HEK293T (cell line): Measurements from ENCODE around the gene ASPRV1.
"Not testable (repeated sequence)": the region's sequence is repeated elsewhere in the genome, so short reads cannot be mapped to it uniquely, and the experiment has no call there.

Experiments
- CTCF ChIA-PET: fragments of 350-600 bp; formaldehyde crosslinking; extraction: SDS; loops from one replicate; lab custom pipeline; 2021; ENCODE audit warnings: antibody characterized with exemption, inconsistent platforms; lab: Yijun Ruan, JAX
- POLR2A ChIA-PET: fragments of 350-600 bp; formaldehyde crosslinking; extraction: SDS; loops from one replicate; lab custom pipeline; 2020; ENCODE audit warnings: antibody characterized with exemption, inconsistent platforms; lab: Yijun Ruan, JAX
- DNase-seq: peaks from one replicate; pipeline ENCODE4 v3.0.0; 2012; ENCODE audit warnings: mixed read lengths; ENCODE audit errors: extremely low spot score
- ARNT ChIP-seq: fragments of 450-650 bp; IDR thresholded peaks from 2 replicates; pipeline ENCODE4 v1.6.1; 2017; ENCODE audit warnings: mild to moderate bottlenecking
- BHLHE40 ChIP-seq: fragments of 450-650 bp; IDR thresholded peaks from 2 replicates; pipeline ENCODE4 v1.6.1; 2016; ENCODE audit warnings: mild to moderate bottlenecking, moderate library complexity, borderline replicate concordance
- CTBP1 ChIP-seq: fragments of 450-650 bp; IDR thresholded peaks from 2 replicates; pipeline ENCODE4 v1.6.1; 2016; ENCODE audit warnings: borderline replicate concordance
- ELF4 ChIP-seq: fragments of 450-650 bp; IDR thresholded peaks from 2 replicates; pipeline ENCODE4 v1.6.1; 2017; ENCODE audit warnings: antibody characterized with exemption
- FOXA1 ChIP-seq: fragments of 450-650 bp; IDR thresholded peaks from 2 replicates; pipeline ENCODE4 v1.6.1; 2016; ENCODE audit warnings: mild to moderate bottlenecking
- FOXK2 ChIP-seq: fragments of 450-650 bp; IDR thresholded peaks from 2 replicates; pipeline ENCODE4 v1.6.1; 2016; ENCODE audit warnings: mild to moderate bottlenecking
- FOXM1 ChIP-seq: fragments of 450-650 bp; IDR thresholded peaks from 2 replicates; pipeline ENCODE4 v1.6.1; 2017; ENCODE audit warnings: mild to moderate bottlenecking, borderline replicate concordance
- HDGF ChIP-seq: fragments of 450-650 bp; IDR thresholded peaks from 2 replicates; pipeline ENCODE4 v1.6.1; 2017; ENCODE audit warnings: antibody characterized with exemption, borderline replicate concordance
- L3MBTL2 ChIP-seq: fragments of 450-650 bp; conservative IDR thresholded peaks from 2 replicates; pipeline ENCODE4 v1.6.1; 2016; ENCODE audit warnings: mild to moderate bottlenecking
- LEF1 ChIP-seq: fragments of 450-650 bp; IDR thresholded peaks from 2 replicates; pipeline ENCODE4 v1.6.1; 2017; ENCODE audit warnings: mild to moderate bottlenecking, borderline replicate concordance
- NFRKB ChIP-seq: fragments of 450-650 bp; IDR thresholded peaks from 2 replicates; pipeline ENCODE4 v1.6.1; 2016; ENCODE audit warnings: mild to moderate bottlenecking, moderate library complexity
- SP1 ChIP-seq: fragments of 450-650 bp; IDR thresholded peaks from 2 replicates; pipeline ENCODE4 v1.6.1; 2017
- SUZ12 ChIP-seq: fragments of 450-650 bp; IDR thresholded peaks from 2 replicates; pipeline ENCODE4 v1.6.1; 2016; ENCODE audit warnings: mild to moderate bottlenecking
- TARDBP ChIP-seq: fragments of 450-650 bp; IDR thresholded peaks from 2 replicates; pipeline ENCODE4 v1.6.1; 2016
- ZNF384 ChIP-seq: fragments of 450-650 bp; IDR thresholded peaks from 2 replicates; pipeline ENCODE4 v1.6.1; 2016
- TF ChIP-seq, protein P1 (sequence below): fragments of 450-650 bp; IDR thresholded peaks from 2 replicates; pipeline ENCODE4 v1.6.1; 2016

Gene ASPRV1

DNA sequence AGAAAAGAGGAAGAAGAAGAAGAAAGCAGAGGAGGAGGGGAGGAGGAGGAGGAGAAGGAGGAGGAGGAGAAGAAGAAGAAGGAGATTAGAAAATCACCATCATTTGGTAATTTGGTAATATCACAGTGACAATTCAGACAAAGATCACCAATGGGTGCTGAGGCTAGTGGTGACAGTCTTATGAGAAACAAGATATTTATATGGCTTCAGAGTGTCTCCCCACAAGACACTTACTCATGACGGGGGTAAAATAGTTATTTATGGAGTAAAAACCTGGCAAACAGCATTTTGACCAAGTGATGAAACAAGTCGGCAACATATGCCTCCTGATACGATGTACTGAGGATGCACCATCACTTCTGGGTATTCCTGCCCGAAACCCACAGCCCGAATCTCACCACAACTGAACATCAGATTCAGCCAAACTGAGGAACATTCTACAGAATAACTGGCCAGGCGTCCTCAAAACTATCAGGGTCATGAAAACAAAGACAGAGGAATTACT, 4.9 kb downstream of the ASPRV1 start:
- POLR2A ChIA-PET: no interaction called here

DNA sequence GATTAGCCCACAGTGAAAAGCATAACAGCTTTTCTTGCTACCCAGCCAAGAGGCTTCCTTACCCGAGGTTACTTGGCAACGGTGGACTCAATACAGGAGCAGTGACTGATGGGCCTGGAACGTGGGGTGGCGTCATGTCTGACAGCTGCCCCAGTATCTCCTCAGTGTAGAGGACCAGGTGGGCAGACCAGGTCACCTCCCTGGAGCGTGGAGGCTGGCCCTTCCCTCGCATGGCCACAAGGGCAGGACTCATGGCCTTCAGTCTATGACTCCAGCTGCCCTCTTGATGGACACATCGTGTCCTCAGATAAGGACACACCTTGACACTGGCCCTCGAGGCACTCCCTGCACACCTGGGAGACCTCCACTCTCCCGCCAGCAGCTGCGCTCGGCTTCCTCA, 6.4 kb downstream of the ASPRV1 start:
- ChIA-PET CTCF (no interaction called here), POLR2A (interaction anchor here (0.6 kb wide), 1 partner anchor 14 kb away, joined by 3 read pairs; no protein-coding TSS in a partner anchor)
- no peak for DNase-seq
- TF ChIP-seq ELF4 (no peak), ZNF384 (no peak), L3MBTL2 (no peak), SP1 (no peak), ARNT (no peak), CTBP1 (no peak), FOXK2 (no peak), BHLHE40 (no peak), NFRKB (no peak), HDGF (no peak), LEF1 (no peak), TARDBP (no peak), FOXM1 (no peak), SUZ12 (no peak), FOXA1 (no peak)
- TF ChIP-seq, protein P1, sequence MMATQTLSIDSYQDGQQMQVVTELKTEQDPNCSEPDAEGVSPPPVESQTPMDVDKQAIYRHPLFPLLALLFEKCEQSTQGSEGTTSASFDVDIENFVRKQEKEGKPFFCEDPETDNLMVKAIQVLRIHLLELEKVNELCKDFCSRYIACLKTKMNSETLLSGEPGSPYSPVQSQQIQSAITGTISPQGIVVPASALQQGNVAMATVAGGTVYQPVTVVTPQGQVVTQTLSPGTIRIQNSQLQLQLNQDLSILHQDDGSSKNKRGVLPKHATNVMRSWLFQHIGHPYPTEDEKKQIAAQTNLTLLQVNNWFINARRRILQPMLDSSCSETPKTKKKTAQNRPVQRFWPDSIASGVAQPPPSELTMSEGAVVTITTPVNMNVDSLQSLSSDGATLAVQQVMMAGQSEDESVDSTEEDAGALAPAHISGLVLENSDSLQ: no peak

More for the DNA sequence above, 4.9 kb downstream of the ASPRV1 start:
- CTCF ChIA-PET: no interaction called here
- no peak for DNase-seq
- TF ChIP-seq L3MBTL2: no peak
- TF ChIP-seq TARDBP: no peak
- TF ChIP-seq ZNF384: no peak
- TF ChIP-seq SUZ12: no peak
- TF ChIP-seq HDGF: no peak
- TF ChIP-seq BHLHE40: no peak
- TF ChIP-seq NFRKB: no peak
- TF ChIP-seq ELF4: no peak
- TF ChIP-seq, protein P1: no peak

DNA sequence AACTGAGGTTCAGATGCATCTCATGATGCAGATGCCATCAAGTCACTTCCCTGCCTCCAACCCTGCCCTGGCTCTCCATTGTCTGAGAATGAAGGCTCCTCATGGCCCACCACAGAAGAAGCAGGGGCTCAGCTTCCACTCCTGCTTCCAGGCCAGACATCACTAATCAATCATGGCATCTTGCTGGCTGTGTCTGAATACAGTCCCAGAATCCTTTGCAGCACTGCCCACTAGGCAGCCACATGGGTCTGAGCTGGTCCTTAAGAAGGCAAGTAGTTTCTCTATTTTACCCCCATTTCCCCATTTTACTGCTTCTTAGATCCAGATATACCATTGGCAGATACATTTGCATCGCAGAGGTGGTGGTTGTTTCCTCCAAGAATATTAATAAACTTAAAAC, 7.3 kb downstream of the ASPRV1 start:
- no peak for DNase-seq
- ChIA-PET CTCF (interaction anchor here (0.5 kb wide), 1 partner anchor 191 kb away, joined by 3 read pairs; no protein-coding TSS in a partner anchor), POLR2A (no interaction called here)
- no peak for TF ChIP-seq FOXK2
- TF ChIP-seq SUZ12: no peak
- TF ChIP-seq HDGF: no peak
- TF ChIP-seq, protein P1: no peak
- no peak for TF ChIP-seq FOXM1
- no peak for TF ChIP-seq NFRKB
- no peak for TF ChIP-seq L3MBTL2
- TF ChIP-seq FOXA1: no peak
- TF ChIP-seq TARDBP: no peak
- TF ChIP-seq ELF4: no peak
- no peak for TF ChIP-seq SP1
- no peak for TF ChIP-seq CTBP1
- TF ChIP-seq LEF1: no peak
- no peak for TF ChIP-seq BHLHE40
- no peak for TF ChIP-seq ZNF384

DNA sequence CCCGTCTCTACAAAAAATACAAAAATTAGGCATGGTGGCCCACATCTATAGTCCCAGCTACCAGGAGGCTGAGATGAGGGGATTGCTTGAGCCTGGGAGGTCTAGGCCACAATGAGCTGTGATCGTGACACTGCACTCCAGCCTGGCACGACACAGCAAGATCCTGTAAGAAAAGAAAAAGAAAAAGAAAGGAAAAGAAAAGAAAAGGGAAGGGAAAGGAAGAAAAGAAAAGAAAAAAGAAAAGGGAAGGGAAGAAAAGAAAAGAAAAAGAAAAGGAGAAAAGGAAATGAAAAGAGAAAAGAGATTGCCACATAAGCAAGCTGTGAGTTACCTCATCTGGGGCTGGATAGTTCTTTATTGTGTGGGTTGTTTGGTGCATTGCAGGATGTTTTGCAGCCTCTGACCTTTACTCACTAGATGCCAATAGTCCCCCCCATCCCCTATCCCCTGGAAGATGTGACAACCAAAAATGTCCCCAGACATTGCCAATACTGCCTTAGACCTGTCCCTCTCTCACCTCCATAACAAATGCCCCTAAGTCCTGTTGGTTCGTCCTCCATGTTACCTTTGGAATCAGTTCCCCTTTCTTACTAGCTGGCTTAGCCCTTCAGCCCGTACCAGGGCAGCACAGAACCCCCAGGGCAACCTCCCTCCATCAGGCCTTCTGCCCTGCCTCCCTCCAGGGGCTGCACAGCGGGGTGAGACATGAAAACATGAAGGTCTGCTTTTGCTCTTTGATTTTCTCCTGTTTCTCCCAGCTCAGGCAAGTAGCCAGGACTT, 8.9 kb downstream of the ASPRV1 start:
- POLR2A ChIA-PET: no interaction called here
- no peak for DNase-seq
- CTCF ChIA-PET: no interaction called here
- TF ChIP-seq, protein P1: no peak
- TF ChIP-seq HDGF (no peak), ELF4 (no peak), TARDBP (no peak), CTBP1 (no peak), SP1 (no peak), L3MBTL2 (no peak), SUZ12 (no peak), LEF1 (no peak), FOXK2 (no peak), ZNF384 (no peak), ARNT (no peak), FOXM1 (no peak), FOXA1 (no peak)

DNA sequence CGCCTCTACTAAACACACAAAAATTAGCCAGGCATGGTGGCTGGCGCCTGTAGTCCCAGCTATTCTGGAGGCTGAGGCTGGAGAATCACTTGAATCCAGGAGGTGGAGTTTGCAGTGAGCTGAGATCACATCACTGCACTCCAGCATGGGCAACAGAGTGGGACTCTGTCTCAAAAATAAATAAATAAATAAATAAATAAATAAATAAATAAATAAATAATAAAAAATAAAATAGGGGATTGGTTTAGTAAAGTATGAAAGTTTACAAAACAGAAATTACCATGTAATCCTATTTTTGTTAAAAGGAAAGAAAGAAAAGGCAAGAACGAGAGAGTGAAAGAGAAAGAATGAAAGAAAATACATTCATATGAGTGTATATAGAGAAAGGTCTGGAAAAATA, 10.8 kb downstream of the ASPRV1 start:
- CTCF ChIA-PET, POLR2A ChIA-PET, DNase-seq: not testable (repeated sequence)

DNA sequence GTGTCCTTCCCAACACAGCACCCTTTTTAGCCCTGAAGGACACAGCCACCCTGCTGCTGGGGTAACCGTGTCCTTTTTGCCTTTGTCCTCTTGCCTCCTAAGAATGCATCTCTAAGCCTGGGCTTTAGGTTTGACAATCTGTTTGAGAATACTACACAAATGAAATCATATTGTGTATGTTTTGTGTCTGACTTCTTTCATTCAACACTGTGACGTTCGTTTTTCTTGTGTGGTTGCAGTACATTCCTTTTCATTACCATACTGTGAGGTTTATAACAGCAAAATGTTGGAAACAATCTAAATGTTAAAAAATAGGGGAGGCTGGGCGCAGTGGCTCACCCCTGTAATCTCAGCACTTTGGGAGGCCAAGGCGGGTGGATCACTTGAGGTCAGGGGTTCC, 11.2 kb downstream of the ASPRV1 start:
- CTCF ChIA-PET: no interaction called here
- DNase-seq: no peak
- TF ChIP-seq L3MBTL2 (no peak), ZNF384 (no peak), NFRKB (no peak), LEF1 (no peak), BHLHE40 (no peak), FOXM1 (no peak), FOXA1 (no peak), SP1 (no peak), HDGF (no peak), ELF4 (no peak), CTBP1 (no peak), FOXK2 (no peak), ARNT (no peak), SUZ12 (no peak), TARDBP (no peak)
- TF ChIP-seq, protein P1: no peak
- POLR2A ChIA-PET: no interaction called here
